GM18519 (cell line): Measurements from ENCODE around the gene TRH.

Source experiments
- ATAC-seq: cut with Tn5 transposase; IDR thresholded peaks from one replicate; pipeline ENCODE4 v1.9.1; 2021; ENCODE audit warnings: mild to moderate bottlenecking, moderate library complexity; ENCODE audit not compliant: unreplicated experiment, low FRiP score

Gene TRH

GRCh38 chr3:129974564-129974832, at the start of gene TRH:
Gene TRH, plus strand, starts transcription at chr3:129974720. Its CDS starts 1,097 bp downstream, at chr3:129975817.
- no peak for ATAC-seq

DNA sequence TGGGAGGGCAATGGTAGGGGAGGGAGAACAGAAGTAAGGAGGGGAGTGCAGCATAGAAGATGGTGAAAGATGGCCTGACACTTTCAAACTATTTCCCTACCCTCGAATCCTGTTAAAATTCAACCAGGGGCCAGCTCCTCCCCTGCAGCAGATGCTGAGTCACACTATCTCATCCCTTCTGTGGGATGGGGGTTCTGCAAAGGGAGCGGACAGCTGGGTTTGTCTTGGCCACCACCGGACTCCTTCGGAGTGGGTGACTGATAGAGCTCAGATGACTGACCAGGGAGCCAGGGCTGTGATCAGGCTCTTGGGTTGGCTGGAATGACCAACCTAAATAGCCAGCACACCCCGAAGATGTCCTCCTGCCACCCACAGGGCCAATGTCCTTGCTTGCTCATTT, 47.4 kb upstream of the TRH start:
- no peak for ATAC-seq

GRCh38 chr3:129929383-129929782, 45.1 kb upstream of the TRH start:
- ATAC-seq: no peak

GRCh38 chr3:129933471-129933870, 41.0 kb upstream of the TRH start:
- no peak for ATAC-seq

DNA sequence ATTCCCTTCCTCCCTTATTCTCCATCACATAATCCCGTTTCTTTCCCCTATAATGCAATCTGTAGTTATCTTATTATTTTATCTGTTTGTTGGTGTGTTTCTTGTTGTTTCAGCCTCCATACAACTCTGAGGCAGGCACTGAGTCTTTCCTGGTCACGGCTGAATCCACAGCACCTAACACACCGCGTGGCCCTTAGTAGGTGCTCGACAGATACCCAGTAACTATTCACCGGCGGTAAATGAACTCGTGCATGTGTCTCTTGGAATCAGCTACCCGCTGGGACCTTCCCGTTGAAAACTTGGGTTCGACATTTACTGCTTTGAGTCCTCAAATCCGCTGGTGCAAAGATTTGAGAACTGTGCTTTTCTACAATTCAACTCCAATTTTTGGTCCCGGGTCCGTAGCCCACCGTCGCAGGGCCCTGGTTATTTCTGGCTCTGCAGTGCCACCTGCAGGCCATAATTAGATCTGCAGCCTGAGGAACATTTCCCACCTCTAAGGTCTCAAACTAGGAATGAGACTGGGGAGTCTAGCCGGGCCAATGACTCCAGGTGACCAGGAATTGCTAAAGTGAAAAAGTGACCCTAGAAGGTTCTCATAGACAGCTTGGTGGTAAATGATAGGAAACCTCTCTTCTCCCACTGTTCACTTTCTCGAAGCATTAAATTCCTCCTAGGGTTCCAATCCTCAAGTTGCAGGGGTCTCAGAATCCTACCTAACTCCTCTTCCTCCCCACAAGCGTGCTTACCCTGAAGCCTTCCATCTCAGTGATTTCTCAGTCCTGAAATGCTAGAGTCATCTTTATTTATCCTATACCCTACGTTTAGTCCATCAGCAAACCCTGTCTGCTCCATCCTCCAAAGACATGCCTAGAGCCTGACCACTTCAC, 40.0 kb upstream of the TRH start:
- no peak for ATAC-seq

DNA sequence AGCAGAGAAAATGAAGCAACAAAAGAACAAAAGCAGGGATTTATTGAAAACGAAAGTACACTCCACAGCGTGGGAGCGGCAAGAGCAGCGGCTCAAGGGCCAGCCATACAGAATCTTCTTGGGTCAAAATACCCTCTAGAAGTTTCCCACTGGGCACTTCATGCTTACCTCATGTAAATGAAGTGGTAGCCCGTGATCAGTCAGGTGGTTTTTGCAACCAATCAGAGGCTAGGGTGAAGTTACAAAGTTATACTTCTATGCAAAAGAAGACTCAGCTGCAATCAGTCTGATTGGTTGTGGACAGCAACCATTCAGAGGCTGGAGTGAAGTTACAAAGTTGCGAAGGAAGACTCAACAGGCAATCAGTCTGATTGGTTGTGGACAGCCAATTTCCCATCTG, 37.8 kb upstream of the TRH start:
- ATAC-seq: no peak

DNA sequence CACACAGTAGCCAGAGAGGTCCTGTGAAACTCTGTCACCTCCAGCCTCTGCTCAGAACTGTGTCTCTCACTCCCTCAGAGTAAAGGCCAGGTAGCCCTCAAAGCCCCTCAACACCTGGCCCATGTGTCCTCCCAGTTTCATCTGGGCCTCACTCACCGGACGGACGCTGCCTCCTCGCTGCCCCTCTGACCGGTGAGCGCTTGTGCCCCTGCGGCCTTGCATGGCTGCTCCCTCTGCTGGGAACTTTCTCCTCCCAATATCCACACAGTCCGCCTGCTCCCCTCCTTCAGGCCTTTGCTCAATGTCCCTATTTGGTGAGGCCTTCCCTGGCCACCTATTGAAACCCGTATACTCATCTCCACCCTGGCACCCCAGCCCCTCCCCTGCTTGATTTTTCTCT, 36.8 kb upstream of the TRH start:
- no peak for ATAC-seq

DNA sequence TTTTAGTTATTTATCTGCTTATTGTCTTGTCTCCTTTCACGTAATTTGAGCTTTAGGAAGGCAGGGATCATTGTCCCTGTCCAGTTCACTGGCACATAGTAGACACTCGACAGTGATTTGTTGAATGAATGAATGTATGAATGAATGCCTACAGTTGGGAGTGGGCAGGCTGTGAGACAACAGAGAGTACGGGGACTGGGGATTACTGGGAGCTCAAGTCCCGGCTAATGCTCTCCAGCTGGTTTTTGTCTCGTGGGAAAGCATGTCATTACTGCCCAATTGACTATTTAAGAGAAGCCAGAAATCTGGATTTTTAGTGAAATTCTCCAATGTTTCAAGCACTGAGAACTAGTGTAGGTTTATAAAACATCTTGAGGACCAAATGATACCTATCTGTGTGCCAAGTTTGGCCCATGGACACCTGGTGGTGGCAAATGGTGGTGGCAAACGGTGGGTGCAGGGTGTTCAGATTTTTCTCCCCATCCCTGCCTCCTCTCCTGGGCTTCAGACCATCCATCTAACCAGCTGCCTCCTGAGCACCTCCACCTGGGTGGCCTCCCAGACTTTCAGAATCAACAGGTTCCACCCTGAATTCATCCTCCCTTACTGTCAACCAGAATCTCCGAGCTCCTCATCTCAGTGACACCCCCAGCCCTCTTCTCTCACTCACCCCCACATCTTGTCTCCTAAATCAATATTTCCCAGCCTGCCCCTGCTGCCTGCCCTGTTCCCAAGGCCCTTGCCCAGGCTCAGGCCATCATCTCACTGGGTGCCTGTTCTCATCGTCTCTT, 36.2 kb upstream of the TRH start:
- ATAC-seq: no peak

- ATAC-seq: no peak
Measured at GRCh38 chr3:129940086-129940485, 34.4 kb upstream of the TRH start.

DNA sequence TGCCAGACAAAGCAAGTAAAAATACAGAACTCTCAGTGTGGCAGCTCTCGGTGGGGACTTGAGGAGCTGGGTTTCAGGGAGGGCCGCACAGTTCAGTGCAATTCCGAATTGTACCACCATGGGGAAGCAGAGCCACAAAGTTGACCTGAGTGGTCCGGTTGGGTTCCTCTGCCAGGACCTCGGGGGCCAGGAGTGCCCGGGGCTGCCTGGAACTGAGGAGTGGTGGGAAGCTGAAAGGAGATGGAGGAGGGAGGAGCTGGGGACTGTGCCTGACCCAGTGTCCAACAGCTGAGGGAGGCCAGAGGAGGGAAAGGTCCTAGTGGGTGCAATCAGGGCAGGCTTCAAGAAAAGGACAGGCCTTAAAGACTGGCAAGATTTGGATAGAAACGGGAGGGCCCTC, 32.2 kb upstream of the TRH start:
- ATAC-seq: no peak

DNA sequence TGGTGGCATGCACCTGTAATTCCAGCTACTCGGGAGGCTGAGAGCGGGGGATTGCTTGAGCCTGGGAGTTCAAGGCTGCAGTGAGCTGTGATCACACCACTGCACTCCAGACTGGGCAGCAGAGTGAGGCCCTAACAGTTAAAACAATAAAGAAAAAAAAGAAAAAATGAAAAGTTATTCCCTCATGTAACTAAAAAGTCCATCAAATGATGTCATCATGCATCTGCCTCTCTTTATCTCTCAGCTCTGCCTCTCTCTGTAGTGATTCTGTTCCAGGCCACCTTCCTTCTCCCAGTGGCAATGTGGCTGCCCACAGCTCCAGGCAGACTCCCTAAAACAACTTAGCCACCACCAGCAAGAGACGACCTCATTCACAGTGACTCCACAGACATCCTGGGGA, 31.5 kb upstream of the TRH start:
- ATAC-seq: no peak

GRCh38 chr3:129944709-129945108, 29.8 kb upstream of the TRH start:
- ATAC-seq: no peak

GRCh38 chr3:129947538-129948240, 26.8 kb upstream of the TRH start:
- no peak for ATAC-seq

DNA sequence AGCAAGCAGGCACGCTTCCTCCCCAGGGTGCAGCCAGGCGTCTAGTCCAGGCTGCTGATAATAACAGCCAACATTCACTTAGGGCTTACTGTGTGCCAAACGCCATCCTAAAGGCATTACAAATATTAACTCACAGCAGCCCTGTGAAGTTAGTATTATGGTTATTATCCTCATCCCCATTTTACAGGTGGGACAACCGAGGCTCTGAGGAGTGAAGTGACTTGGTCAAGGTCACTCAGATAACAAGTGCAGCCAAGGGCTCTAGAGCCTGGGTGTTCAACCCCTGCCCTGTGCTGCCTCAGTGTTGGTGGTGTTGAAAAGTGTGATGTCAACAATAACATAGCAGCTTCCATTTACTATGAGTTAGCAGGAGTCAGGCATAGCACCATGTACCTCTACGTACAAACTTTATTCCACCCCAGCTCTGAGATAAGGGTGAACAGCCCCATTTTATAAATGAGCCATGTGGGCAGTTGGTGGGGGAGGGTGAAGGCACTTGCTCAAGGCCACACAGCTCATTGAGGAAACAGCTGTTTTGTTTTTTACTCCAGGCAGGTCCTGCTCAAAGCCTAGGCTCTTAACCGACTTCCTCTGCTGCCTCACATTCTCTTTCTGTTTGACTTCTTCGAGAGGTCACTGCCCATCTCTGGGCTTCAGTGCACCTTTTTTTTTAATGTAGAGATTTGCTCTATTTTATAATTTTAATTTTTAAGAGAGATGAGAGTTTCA, 24.0 kb upstream of the TRH start:
- ATAC-seq: no peak

DNA sequence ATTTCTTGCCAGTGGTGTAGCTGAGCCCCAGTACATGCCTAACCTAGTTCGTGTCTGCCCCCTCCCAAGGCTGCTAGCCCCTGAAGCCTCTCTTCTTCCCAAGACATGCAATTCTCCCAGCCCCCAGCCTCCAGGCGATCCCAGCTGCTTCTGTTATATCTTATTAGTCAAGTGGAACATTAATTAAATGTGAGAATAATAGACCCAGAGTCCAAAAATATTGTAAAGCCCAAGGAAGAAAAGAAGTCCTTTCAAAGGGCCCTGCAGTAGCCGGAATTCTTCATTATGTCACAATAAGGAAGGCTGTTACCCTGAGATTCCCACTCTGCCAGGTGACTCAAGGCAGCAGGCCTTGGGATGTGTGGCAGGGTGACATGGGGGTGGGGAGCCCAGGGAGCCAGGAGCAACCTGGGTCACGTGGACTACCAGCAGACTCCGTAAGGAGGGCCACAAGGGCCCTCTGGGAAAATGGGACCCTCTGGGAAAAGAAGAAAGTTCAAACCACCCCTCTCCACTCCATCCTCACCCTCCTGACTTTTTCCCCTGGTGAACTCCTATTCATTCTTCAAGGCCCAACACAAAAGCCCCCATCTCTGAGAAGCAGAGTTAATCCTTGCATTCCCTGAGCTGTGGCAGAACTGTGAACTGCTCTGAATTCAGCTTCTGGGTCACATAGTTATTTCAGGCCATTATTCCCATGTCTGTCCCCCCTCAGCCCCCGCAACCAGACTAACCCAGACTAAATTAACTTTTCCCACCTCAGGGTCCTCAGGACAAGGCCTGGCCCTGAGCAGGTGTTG, 21.8 kb upstream of the TRH start:
- no peak for ATAC-seq

DNA sequence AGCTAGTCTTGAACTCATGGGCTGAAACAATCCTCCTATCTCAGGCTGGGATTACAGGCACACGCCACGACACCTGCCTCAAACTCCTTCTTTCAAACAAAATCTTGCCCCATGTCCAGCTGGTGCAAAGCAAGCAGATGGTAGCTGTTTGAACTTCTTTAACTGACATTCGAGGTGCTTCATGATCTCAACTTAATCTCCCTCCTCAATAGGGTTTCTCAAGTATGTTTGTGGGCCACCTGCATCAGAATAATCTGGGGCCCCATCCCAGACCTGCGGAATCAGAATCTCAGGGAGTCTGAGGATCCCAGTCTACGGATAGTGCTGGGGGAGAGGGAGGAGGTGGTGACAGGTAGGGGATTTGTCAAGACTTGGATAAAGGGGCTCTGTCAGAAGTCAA, 20.9 kb upstream of the TRH start:
- ATAC-seq: no peak

DNA sequence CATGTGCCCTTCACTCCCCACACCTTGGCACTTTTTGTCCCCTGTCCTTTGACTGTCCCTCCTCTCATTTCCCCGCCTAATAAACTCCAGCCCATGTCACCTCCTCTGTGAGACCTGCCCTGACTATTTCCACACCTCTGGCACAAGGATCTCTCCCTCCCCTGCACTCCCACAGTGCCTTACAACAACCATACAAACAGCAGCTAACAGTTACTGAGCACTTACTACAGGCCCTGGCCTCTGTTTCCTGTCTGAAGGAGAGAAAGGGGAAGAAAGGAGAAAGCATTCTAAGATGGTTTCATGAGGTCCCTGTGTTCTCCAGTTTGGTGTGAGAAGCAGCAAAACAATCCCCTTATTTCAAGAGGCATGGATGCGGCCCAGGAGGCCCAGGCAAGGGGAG, 20.0 kb upstream of the TRH start:
- no peak for ATAC-seq

DNA sequence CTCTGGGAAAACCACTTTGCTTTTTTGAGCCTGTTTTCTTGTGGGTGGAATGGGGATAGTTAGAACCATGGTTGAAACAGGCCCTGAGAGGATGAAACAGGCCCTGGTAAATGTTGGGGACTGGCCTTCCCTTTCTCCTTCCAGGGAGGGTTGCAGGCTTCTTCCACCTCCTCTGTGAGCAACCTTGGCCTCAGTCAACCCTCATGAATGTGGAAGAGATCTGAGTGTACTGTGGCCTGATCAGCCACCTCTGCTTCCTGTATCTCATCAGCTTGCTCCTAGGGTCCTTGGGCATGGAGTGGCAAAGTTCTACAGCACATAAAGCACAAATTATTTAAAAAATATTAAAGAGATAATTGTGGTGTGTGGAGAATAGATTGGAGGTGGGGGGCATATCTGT, 17.6 kb upstream of the TRH start:
- no peak for ATAC-seq

- no peak for ATAC-seq
Measured at GRCh38 chr3:129958755-129959154, 15.8 kb upstream of the TRH start.

DNA sequence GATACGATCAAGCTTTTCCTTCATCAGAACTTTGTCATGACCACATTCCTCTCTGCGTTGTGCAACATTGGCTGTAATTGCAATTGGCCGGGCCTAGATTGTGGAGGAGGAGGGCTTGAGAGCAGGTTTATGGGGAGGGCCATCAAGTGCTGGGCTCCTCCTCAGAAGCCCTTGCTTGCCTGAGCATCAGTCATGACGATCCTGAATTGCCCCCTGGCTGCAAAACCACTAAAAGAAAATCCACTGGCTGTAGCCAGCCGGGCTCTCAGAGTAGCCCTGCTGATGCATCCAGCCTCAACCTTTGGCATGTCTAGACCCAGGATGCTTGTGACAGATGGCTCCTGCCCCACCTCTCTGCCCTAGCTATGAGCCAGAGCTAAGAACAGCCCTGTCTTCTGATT, 13.4 kb upstream of the TRH start:
- no peak for ATAC-seq
